ENCODE data around the gene COQ8A. TPM values are rescaled to one million over a fixed set of nuclear protein-coding genes. Genes with fewer than 3 reads are reported as not detected.

COQ8A gene
- total RNA-seq, 1 donor from 2014 or later = 8.2 TPM

DNA sequence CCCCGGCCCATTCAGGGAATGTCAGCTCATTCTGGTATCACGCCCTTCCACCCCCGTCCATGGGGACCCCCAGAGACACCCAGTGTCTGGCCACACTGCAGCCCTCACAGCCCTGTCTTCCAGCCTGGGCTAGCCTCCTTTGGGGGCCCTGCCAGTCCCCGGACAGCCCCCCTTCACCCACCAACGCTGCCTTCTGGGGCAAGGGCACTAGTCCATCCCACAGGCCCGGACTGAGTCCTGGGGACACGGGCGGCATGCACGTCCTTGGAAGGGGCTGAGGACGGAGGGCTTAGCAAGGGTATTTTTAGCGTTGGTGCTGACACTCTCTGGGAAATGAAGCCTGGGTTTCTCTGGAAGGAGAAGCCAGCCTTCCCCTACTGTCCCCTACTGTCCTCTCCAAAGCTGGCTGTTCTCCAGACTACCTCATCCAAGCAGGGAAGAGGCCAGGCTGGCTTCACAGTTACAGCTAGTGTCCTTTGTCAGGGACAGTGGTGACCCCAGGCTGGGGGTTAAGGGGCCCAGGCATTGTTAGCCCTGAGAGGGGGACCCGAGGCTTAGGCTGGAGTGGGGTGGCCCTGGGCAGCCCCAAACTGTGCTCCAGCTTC is 39.5 kb downstream of the COQ8A start:
- DNase-seq (ENCODE audit: low read depth, low spot score) = no peak
- Mint-ChIP-seq H3K27ac (ENCODE audit: unreplicated experiment) (no peak overlapping the region), H3K27me3 (ENCODE audit: low read depth) (peaks cover 16% of the 10 kb centered on the region), H3K36me3 (ENCODE audit: low read depth) (no peaks in the 10 kb centered on the region), H3K4me3 (peak overlapping the region; percentile 31), H3K4me1 (peaks cover 13% of the 10 kb centered on the region), H3K9me3 (no peaks in the 10 kb centered on the region)
- TF ChIP-seq, protein P1, sequence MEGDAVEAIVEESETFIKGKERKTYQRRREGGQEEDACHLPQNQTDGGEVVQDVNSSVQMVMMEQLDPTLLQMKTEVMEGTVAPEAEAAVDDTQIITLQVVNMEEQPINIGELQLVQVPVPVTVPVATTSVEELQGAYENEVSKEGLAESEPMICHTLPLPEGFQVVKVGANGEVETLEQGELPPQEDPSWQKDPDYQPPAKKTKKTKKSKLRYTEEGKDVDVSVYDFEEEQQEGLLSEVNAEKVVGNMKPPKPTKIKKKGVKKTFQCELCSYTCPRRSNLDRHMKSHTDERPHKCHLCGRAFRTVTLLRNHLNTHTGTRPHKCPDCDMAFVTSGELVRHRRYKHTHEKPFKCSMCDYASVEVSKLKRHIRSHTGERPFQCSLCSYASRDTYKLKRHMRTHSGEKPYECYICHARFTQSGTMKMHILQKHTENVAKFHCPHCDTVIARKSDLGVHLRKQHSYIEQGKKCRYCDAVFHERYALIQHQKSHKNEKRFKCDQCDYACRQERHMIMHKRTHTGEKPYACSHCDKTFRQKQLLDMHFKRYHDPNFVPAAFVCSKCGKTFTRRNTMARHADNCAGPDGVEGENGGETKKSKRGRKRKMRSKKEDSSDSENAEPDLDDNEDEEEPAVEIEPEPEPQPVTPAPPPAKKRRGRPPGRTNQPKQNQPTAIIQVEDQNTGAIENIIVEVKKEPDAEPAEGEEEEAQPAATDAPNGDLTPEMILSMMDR (conservative IDR thresholded peaks at IDR 0.05) = no peak

DNA sequence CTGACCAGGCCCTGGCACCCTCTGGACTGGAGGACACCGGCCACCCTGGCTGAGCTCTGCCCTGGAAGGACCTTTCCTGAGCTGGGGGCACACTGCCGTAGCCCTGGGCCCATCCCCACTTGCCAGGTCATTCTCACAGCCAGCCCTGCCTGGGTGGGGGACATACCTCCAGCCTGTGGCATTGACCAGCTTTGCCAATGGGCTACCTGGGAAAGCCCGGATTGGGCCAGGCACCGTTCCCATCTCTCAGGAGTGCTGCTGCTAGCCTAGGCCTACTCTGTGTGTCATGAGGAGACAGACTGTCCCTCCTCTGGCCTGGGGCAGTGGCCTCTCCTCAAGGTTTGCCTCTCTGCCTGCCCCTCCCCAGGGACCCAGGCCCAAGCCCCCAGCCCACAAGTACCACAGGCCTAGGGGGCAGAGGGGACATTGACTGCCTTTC is 40.0 kb downstream of the COQ8A start:
- no peaks in the 10 kb centered on the region for H3K36me3 Mint-ChIP-seq (ENCODE audit: low read depth)
- H3K27me3 Mint-ChIP-seq (ENCODE audit: low read depth) = peaks cover 11% of the 10 kb centered on the region
- H3K27ac Mint-ChIP-seq (ENCODE audit: unreplicated experiment) = no peak overlapping the region
- no peak overlapping the region for H3K4me3 Mint-ChIP-seq
- TF ChIP-seq, protein P1 (conservative IDR thresholded peaks at IDR 0.05) = no peak
- H3K9me3 Mint-ChIP-seq = no peaks in the 10 kb centered on the region
- peaks cover 8% of the 10 kb centered on the region for H3K4me1 Mint-ChIP-seq
- DNase-seq (ENCODE audit: low read depth, low spot score) = no peak

DNA sequence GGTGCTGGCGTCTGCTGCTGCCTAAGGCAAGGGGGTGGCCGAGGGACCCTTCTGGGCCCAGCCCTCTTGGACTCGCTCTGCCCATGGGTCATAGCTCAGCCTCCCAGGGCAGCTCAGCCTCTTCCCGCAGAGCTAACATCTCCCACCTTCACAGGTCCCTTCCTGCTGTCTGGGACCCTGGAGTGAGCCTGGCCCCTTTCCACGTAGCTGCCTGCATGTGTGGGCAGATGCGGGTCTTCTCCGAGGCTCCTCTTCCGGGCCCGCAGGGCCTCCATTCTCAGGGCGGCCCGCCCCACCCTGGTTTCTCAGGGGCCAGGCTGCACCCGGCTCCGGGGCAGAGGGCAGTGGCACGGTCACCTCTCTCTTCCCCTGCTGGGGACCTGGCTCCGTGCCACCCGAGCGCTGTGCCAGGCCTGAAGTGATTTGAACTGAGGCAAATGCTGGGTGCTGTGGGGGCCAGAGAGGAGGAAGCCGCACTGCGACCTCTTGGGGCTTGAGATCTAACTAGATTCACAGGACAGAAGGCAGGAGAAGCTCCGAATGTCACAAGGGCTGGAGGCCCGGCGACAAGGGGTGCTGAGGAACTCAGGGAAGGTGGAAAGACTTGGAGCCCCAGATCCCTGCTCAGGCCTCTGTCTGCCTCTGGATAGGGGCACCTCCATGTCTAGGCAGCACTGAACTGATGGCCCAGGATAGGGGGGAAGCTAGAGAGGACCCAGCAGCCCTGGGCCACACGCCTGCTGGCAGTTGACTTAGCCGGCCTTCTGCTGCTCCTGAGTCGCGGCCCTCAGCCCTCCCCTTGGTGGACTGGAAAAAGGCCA is 40.7 kb downstream of the COQ8A start:
- Mint-ChIP-seq H3K4me3 (peak overlapping the region; percentile 27), H3K36me3 (ENCODE audit: low read depth) (no peaks in the 10 kb centered on the region), H3K27ac (ENCODE audit: unreplicated experiment) (peak overlapping the region; percentile 84), H3K4me1 (peaks cover 1% of the 10 kb centered on the region), H3K9me3 (no peaks in the 10 kb centered on the region), H3K27me3 (ENCODE audit: low read depth) (peaks cover 8% of the 10 kb centered on the region)
- DNase-seq (ENCODE audit: low read depth, low spot score) = no peak
- TF ChIP-seq, protein P1 (conservative IDR thresholded peaks at IDR 0.05) = no peak

DNA sequence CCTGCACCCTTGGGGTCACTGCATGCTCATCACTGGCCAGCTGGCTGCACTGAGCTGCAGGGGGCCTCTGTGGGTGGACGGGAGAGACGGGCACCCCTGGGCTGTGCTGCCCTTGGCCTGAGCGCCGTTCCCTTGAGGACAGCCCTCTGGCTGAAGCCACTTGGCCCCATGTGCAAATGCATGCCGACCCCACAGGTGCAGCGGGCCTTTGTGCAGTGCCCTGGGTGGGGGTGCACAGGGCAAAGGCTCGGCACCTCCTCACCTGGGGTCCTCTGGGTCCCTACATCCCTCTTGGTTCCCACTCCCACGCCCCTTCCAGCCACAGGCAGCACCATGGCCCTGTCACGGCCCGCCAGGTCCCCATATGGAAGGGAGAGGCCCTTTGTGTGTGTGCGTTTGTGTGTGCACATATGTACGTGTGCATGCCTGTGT is 41.3 kb downstream of the COQ8A start:
- TF ChIP-seq, protein P1 (conservative IDR thresholded peaks at IDR 0.05) = no peak
- H3K27me3 Mint-ChIP-seq (ENCODE audit: low read depth) = peaks cover 7% of the 10 kb centered on the region
- H3K4me1 Mint-ChIP-seq = no peaks in the 10 kb centered on the region
- H3K4me3 Mint-ChIP-seq = no peak overlapping the region
- no peaks in the 10 kb centered on the region for H3K9me3 Mint-ChIP-seq
- no peaks in the 10 kb centered on the region for H3K36me3 Mint-ChIP-seq (ENCODE audit: low read depth)
- no peak for DNase-seq (ENCODE audit: low read depth, low spot score)
- no peak overlapping the region for H3K27ac Mint-ChIP-seq (ENCODE audit: unreplicated experiment)

DNA sequence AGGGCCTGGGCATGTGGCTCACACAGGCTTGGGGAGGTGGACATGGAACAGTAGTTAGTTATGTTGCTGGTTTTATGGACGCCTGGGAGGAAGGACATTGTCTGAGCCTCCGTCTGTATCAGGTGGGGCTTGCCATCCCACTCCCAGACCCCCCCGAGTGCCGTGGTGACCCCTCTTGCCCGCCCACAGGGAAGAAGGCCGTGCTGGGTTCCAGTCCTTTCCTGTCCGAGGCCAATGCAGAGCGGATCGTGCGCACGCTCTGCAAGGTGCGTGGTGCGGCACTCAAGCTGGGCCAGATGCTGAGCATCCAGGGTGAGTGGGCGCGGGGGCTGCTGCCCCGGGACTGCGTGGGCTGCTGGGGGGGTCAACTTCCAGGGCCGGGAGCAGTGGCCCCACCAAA is 41.7 kb downstream of the COQ8A start:
- H3K27me3 Mint-ChIP-seq (ENCODE audit: low read depth) = peaks cover 2% of the 10 kb centered on the region
- DNase-seq (ENCODE audit: low read depth, low spot score) = no peak
- H3K4me3 Mint-ChIP-seq = no peak overlapping the region

More for the DNA sequence above, 41.7 kb downstream of the COQ8A start:
- TF ChIP-seq, protein P1 (conservative IDR thresholded peaks at IDR 0.05) = no peak
- Mint-ChIP-seq H3K4me1 (peaks cover 2% of the 10 kb centered on the region), H3K27ac (ENCODE audit: unreplicated experiment) (no peak overlapping the region), H3K9me3 (no peaks in the 10 kb centered on the region), H3K36me3 (ENCODE audit: low read depth) (no peaks in the 10 kb centered on the region)

Measured in neural crest cell (in vitro differentiated cells).